IMR-90 (cell line): ENCODE data around the gene KRT32.

Experiments
- BHLHE40 ChIP-seq: fragments of 150-350 bp; IDR thresholded peaks from 2 replicates; pipeline ENCODE4 v1.6.1; 2016; ENCODE audit warnings: mild to moderate bottlenecking, low read depth, low read length
- CEBPB ChIP-seq: IDR thresholded peaks from 2 replicates; pipeline ENCODE4 v1.6.1; 2012; ENCODE audit warnings: low read depth, low read length, improper control_type of control experiment
- CHD1 ChIP-seq: IDR thresholded peaks from 2 replicates; pipeline ENCODE4 v1.6.1; 2012; ENCODE audit warnings: low read depth, low read length, improper control_type of control experiment
- FOS ChIP-seq: fragments of 150-350 bp; IDR thresholded peaks from 2 replicates; pipeline ENCODE4 v1.6.1; 2016; ENCODE audit warnings: low read depth, low read length
- POLR2A ChIP-seq: IDR thresholded peaks from 2 replicates; pipeline ENCODE4 v1.6.1; 2012; ENCODE audit warnings: mild to moderate bottlenecking, low read depth, low read length
- RAD21 ChIP-seq: IDR thresholded peaks from 2 replicates; pipeline ENCODE4 v1.6.1; 2012; ENCODE audit warnings: low read length, improper control_type of control experiment
- RCOR1 ChIP-seq: IDR thresholded peaks from 2 replicates; pipeline ENCODE4 v1.6.1; 2012; ENCODE audit warnings: mild to moderate bottlenecking, low read length, improper control_type of control experiment; ENCODE audit not compliant: insufficient replicate concordance
- SMC3 ChIP-seq: fragments of 150-350 bp; IDR thresholded peaks from 2 replicates; pipeline ENCODE4 v1.6.1; 2016; ENCODE audit warnings: low read depth, mild to moderate bottlenecking, antibody characterized with exemption, low read length, moderate library complexity
- TF ChIP-seq, protein P1 (sequence below): conservative IDR thresholded peaks from 2 replicates; pipeline ENCODE4 v1.5.1; 2012; ENCODE audit warnings: mild to moderate bottlenecking, low read depth, low read length, improper control_type of control experiment
- TF ChIP-seq, protein P2 (sequence below): fragments of 150-350 bp; IDR thresholded peaks from 2 replicates; pipeline ENCODE4 v1.6.1; 2016; ENCODE audit warnings: low read depth, mild to moderate bottlenecking, low read length, moderate library complexity, borderline replicate concordance

DNA sequence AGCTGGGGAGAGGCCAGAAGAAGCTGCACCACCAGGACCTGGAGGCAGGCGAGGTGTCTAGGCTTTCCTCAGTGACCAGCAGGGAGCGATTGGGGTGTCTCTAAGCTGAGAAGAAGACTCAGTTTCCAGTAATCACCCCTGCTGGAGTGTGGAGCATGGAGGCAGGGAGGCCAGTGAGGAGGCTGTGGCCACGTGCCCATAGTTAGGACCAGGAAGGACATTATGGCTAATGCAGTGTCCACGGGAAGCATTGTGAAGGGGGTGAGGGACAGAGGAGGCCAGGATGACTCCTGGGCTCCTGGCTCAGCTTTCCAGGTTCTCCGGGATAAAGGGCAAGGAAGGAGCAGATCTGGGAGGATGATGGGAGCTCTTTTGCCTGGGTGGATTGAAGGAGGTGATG is 32.5 kb upstream of the KRT32 start:
- TF ChIP-seq POLR2A (no peak), RCOR1 (no peak), CEBPB (no peak), RAD21 (no peak), CHD1 (no peak), BHLHE40 (no peak), SMC3 (no peak), FOS (no peak)
- TF ChIP-seq, protein P1, sequence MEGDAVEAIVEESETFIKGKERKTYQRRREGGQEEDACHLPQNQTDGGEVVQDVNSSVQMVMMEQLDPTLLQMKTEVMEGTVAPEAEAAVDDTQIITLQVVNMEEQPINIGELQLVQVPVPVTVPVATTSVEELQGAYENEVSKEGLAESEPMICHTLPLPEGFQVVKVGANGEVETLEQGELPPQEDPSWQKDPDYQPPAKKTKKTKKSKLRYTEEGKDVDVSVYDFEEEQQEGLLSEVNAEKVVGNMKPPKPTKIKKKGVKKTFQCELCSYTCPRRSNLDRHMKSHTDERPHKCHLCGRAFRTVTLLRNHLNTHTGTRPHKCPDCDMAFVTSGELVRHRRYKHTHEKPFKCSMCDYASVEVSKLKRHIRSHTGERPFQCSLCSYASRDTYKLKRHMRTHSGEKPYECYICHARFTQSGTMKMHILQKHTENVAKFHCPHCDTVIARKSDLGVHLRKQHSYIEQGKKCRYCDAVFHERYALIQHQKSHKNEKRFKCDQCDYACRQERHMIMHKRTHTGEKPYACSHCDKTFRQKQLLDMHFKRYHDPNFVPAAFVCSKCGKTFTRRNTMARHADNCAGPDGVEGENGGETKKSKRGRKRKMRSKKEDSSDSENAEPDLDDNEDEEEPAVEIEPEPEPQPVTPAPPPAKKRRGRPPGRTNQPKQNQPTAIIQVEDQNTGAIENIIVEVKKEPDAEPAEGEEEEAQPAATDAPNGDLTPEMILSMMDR = no peak
- TF ChIP-seq, protein P2, sequence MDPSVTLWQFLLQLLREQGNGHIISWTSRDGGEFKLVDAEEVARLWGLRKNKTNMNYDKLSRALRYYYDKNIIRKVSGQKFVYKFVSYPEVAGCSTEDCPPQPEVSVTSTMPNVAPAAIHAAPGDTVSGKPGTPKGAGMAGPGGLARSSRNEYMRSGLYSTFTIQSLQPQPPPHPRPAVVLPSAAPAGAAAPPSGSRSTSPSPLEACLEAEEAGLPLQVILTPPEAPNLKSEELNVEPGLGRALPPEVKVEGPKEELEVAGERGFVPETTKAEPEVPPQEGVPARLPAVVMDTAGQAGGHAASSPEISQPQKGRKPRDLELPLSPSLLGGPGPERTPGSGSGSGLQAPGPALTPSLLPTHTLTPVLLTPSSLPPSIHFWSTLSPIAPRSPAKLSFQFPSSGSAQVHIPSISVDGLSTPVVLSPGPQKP = no peak
